PC-9 (cell line): ENCODE results near the gene PTPRG. TPM values are rescaled to one million over a fixed set of nuclear protein-coding genes. Genes with fewer than 3 reads are reported as not detected.

Source experiments
- BruUV-seq: library from RNA; stranded (reverse); fragments of 400-500 nt; replicated peaks from 2 replicates; lab custom pipeline; 2021; lab: Mats Ljungman, UMichigan
- CTCF ChIA-PET: fragments of 300-600 bp; sonication (Branson Sonifier 250); formaldehyde crosslinking; loops from one replicate; lab custom pipeline; 2022; ENCODE audit warnings: antibody characterized with exemption; lab: Charles Lee
- POLR2A ChIA-PET: fragments of 300-600 bp; sonication (Branson Sonifier 250); formaldehyde crosslinking; loops from one replicate; lab custom pipeline; 2022; ENCODE audit warnings: antibody characterized with exemption; ENCODE audit not compliant: unreplicated experiment; lab: Charles Lee
- DNase-seq, 2 experiments: peaks; one replicate each; pipeline versions ENCODE4 v3.0.0 to v3.0.0-alpha.2; 2015 to 2022; ENCODE audit warnings: mixed read lengths in 1 of 2
- H2AFZ ChIP-seq: fragments of 200-600 bp; sonication (generic); 2 replicates; pipeline ENCODE4 v1.8.1; 2017; ENCODE audit warnings: antibody characterized with exemption
- H3F3A ChIP-seq: fragments of 200-600 bp; sonication (generic); 2 replicates; pipeline ENCODE4 v1.8.1; 2017; ENCODE audit warnings: antibody characterized with exemption, mild to moderate bottlenecking, low read depth; ENCODE audit not compliant: insufficient read depth
- H3K27ac ChIP-seq: fragments of 200-600 bp; sonication (generic); 2 replicates; pipeline ENCODE4 v1.6.1; 2016; ENCODE audit warnings: mixed run types
- H3K27me3 ChIP-seq: fragments of 200-600 bp; sonication (generic); 2 replicates; pipeline ENCODE4 v1.6.1; 2016; ENCODE audit warnings: low read depth, mixed run types; ENCODE audit not compliant: insufficient read depth
- H3K36me3 ChIP-seq: fragments of 200-600 bp; sonication (generic); 2 replicates; pipeline ENCODE4 v1.6.1; 2016; ENCODE audit warnings: low read depth, mixed run types
- H3K4me1 ChIP-seq: fragments of 200-600 bp; sonication (generic); replicated peaks from 2 replicates; pipeline ENCODE4 v1.6.1; 2016; ENCODE audit warnings: mixed run types; ENCODE audit not compliant: insufficient read depth
- H3K4me2 ChIP-seq: fragments of 200-600 bp; sonication (generic); 2 replicates; pipeline ENCODE4 v1.6.1; 2017; ENCODE audit warnings: mixed run types
- H3K4me3 ChIP-seq: fragments of 200-600 bp; sonication (generic); 2 replicates; pipeline ENCODE4 v1.6.1; 2016; ENCODE audit warnings: mixed run types
- H3K79me2 ChIP-seq: fragments of 200-600 bp; sonication (generic); 2 replicates; pipeline ENCODE4 v1.6.1; 2017; ENCODE audit warnings: low read depth, mixed run types
- H3K9me2 ChIP-seq: fragments of 200-600 bp; sonication (generic); 2 replicates; pipeline ENCODE4 v1.8.1; 2017; ENCODE audit warnings: mild to moderate bottlenecking; ENCODE audit not compliant: insufficient read depth
- H3K9me3 ChIP-seq: fragments of 200-600 bp; sonication (generic); 2 replicates; pipeline ENCODE4 v1.8.1; 2016; ENCODE audit warnings: low read depth; ENCODE audit not compliant: insufficient read depth
- H4K20me1 ChIP-seq: fragments of 200-600 bp; sonication (generic); 2 replicates; pipeline ENCODE4 v1.8.1; 2017; ENCODE audit not compliant: insufficient read depth
- CTCF ChIP-seq: fragments of 200-600 bp; sonication (generic); conservative IDR thresholded peaks from 2 replicates; pipeline ENCODE4 v1.6.1; 2017; ENCODE audit warnings: mixed run types, antibody characterized with exemption, mild to moderate bottlenecking, moderate library complexity
- EZH2 ChIP-seq: fragments of 200-600 bp; sonication (generic); IDR thresholded peaks from 2 replicates; pipeline ENCODE4 v1.8.0; 2017; ENCODE audit warnings: antibody characterized with exemption, low read depth
- intact Hi-C: fragments of 100-400 bp; cut with micrococcal nuclease; formaldehyde crosslinking; loops from one replicate; pipeline ENCODE4 v1.10.0; 2022; ENCODE audit not compliant: unreplicated experiment
- total RNA-seq: library from RNA; stranded (reverse); gene quantifications from 2 replicates; pipeline ENCODE4 v1.2.3, GENCODE V29; 2021

The PTPRG gene
- total RNA-seq, 1 experiment from 2014 or later: 32.9 TPM

DNA sequence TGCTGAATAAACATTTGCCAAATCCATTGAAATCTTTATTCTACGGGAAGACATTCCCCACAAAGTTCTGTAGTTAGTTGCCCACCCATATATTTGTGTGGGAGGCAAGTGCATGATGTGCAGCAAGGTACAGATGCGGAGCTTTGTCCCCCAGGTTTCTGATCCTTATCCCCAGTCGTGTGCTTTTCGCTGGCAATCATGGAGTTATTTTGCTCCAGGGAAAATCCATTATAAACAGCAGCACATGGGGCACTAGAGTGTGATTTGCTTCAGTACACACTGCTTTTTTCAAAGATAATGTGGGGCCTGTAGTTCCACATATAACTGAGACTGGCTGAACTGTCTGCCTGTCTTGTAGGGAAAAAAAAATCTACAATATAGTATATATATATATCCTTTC lies 679.9 kb downstream of the PTPRG start:
- Histone ChIP-seq H3K9me2 (no peaks in the 10 kb centered on the region), H3K4me1 (no peaks in the 10 kb centered on the region), H3K4me2 (no peak overlapping the region), H3K79me2 (no peaks in the 10 kb centered on the region), H2AFZ (no peak overlapping the region), H3K27ac (no peak overlapping the region), H3K27me3 (no peaks in the 10 kb centered on the region), H4K20me1 (no peaks in the 10 kb centered on the region), H3K9me3 (no peaks in the 10 kb centered on the region), H3K4me3 (no peak overlapping the region), H3K36me3 (no peaks in the 10 kb centered on the region), H3F3A (no peaks in the 10 kb centered on the region)
- BruUV-seq: no TSS peak
- TF ChIP-seq CTCF: no peak
- TF ChIP-seq EZH2: no peak
- no peak for DNase-seq
- ChIA-PET CTCF (no interaction called here), POLR2A (no interaction called here)
- intact Hi-C loops: no loop called here

DNA sequence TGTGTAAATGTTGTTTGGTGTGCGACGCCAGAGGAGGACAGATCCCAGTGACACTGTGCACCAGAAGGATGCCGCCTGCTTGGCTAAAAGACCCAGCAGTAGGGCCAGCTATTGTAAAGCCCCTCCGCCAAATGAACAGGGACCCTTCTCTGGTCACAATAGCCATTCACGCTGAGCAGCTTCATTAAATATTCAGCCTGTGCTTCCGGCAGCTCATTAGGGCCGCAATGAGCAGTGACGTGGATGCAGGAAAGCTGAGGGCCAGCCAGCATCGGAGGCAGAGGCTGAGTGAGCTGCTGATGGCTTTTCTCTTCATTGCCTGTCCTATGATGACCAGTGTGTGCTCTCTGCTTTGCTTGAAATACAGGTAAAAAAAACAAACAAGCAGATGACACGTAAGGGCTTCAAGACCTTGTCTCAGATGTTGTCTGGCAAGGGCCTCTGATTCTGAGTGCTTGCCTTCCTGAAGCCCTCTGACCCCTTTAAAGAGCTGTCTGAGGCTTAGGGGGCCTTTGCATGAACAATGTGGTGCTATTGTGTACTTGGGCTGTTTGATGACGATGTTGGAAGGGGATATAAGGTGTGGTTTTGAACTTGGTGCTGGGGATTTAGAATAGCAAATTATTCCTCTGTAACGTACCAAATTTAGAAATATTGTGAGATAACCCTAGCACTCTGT lies 681.6 kb downstream of the PTPRG start:
- Histone ChIP-seq H3K9me2 (no peaks in the 10 kb centered on the region), H3K4me1 (no peaks in the 10 kb centered on the region), H3K36me3 (no peaks in the 10 kb centered on the region), H3K79me2 (no peaks in the 10 kb centered on the region), H3K27ac (no peak overlapping the region), H3K4me2 (no peak overlapping the region), H3K9me3 (no peaks in the 10 kb centered on the region), H2AFZ (no peak overlapping the region), H4K20me1 (no peaks in the 10 kb centered on the region), H3F3A (no peaks in the 10 kb centered on the region), H3K4me3 (no peak overlapping the region), H3K27me3 (no peaks in the 10 kb centered on the region)
- ChIA-PET POLR2A (no interaction called here), CTCF (no interaction called here)
- TF ChIP-seq EZH2: no peak
- BruUV-seq: no TSS peak
- intact Hi-C loops: no loop called here
- DNase-seq: no peak

GRCh38 chr3:62246094-62246493 lies 684.7 kb downstream of the PTPRG start:
- Histone ChIP-seq H3K27ac (no peak overlapping the region), H3K27me3 (no peaks in the 10 kb centered on the region), H3F3A (no peaks in the 10 kb centered on the region), H3K4me2 (no peak overlapping the region), H4K20me1 (no peaks in the 10 kb centered on the region), H3K9me2 (no peaks in the 10 kb centered on the region), H3K36me3 (no peaks in the 10 kb centered on the region), H3K4me1 (no peaks in the 10 kb centered on the region), H3K9me3 (no peaks in the 10 kb centered on the region), H3K4me3 (no peak overlapping the region), H2AFZ (no peak overlapping the region), H3K79me2 (no peaks in the 10 kb centered on the region)
- CTCF ChIA-PET: no interaction called here
- intact Hi-C loops: no loop called here
- POLR2A ChIA-PET: interaction anchor here (0.6 kb wide), 1 partner anchor 448 kb away, joined by 4 read pairs; no protein-coding TSS in a partner anchor
- BruUV-seq: no TSS peak
- DNase-seq: no peak
- TF ChIP-seq EZH2 (no peak), CTCF (no peak)

DNA sequence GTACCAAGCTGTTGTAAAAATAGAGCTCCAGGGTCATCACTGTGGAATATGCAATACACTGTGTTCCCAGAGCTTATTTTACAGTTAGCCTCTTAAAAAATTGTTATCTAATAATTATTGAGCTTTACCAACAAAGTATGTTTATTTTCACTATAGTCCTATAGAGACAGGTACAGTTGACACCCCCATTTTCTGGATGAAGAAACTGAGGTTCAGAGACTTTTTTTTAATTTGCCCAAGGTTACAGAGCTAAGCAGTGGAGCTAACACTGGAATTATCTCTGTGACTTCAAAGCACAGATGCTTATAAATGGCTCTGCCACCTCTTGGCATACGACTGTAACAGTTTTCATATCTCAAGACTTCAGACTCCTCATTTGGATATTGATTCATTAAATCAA lies 685.6 kb downstream of the PTPRG start:
- Histone ChIP-seq H3K9me3 (no peaks in the 10 kb centered on the region), H3K9me2 (no peaks in the 10 kb centered on the region), H3K79me2 (no peaks in the 10 kb centered on the region), H3K4me1 (no peaks in the 10 kb centered on the region), H3K36me3 (no peaks in the 10 kb centered on the region), H3K4me3 (no peak overlapping the region), H2AFZ (no peak overlapping the region), H3K27me3 (no peaks in the 10 kb centered on the region), H4K20me1 (no peaks in the 10 kb centered on the region), H3F3A (no peaks in the 10 kb centered on the region), H3K4me2 (no peak overlapping the region), H3K27ac (no peak overlapping the region)
- BruUV-seq: no TSS peak
- POLR2A ChIA-PET: no interaction called here
- DNase-seq: no peak
- TF ChIP-seq EZH2 (no peak), CTCF (no peak)
- intact Hi-C loops: no loop called here
- CTCF ChIA-PET: no interaction called here
